Astrocyte of the hippocampus (primary cell): ENCODE measurements around the gene ZYX.
A peak's percentile ranks its signal among the peaks of the same experiment; 100 is the strongest.

Source experiments
- DNase-seq: peaks from one replicate; pipeline ENCODE4 v3.0.0; 2011; ENCODE audit warnings: low read depth, low spot score

ZYX gene

GRCh38 chr7:143362131-143363015, 18.8 kb upstream of the ZYX start, which contains the start of gene FAM131B:
TSS of gene FAM131B (minus strand) at chr7:143362713. CDS start at chr7:143362603, 110 bp downstream.
- peak; percentile 52 for DNase-seq

- no peak for DNase-seq
Observed at GRCh38 chr7:143363016-143363937, 17.9 kb upstream of the ZYX start.

GRCh38 chr7:143367972-143368371, 13.2 kb upstream of the ZYX start:
- peak; percentile 46 for DNase-seq

- DNase-seq = no peak
Observed at GRCh38 chr7:143368387-143368786, 12.8 kb upstream of the ZYX start.

GRCh38 chr7:143369678-143370651, 11.2 kb upstream of the ZYX start:
- DNase-seq = peak; percentile 58

- DNase-seq = no peak
Observed at GRCh38 chr7:143372070-143372469, 9.1 kb upstream of the ZYX start.

- no peak for DNase-seq
Observed at GRCh38 chr7:143373255-143373794, 7.8 kb upstream of the ZYX start.

- DNase-seq = no peak
Observed at GRCh38 chr7:143374561-143374960, 6.6 kb upstream of the ZYX start.

GRCh38 chr7:143375298-143376034, 5.7 kb upstream of the ZYX start:
- no peak for DNase-seq

GRCh38 chr7:143376396-143376795, 4.7 kb upstream of the ZYX start:
- DNase-seq = no peak

- no peak for DNase-seq
Observed at GRCh38 chr7:143379611-143380259, 1.4 kb upstream of the ZYX start.

- peak; percentile 95 for DNase-seq
Observed at GRCh38 chr7:143380260-143380645, 892 bp upstream of the ZYX start.

- peak; percentile 90 for DNase-seq
Observed at GRCh38 chr7:143381427-143382125, 431 bp downstream of the ZYX start.

- no peak for DNase-seq
Observed at GRCh38 chr7:143382126-143382790, 1.1 kb downstream of the ZYX start.

GRCh38 chr7:143382791-143383641, 1.9 kb downstream of the ZYX start:
- no peak for DNase-seq

GRCh38 chr7:143383642-143383957, 2.5 kb downstream of the ZYX start:
- no peak for DNase-seq

GRCh38 chr7:143384148-143384547, 3.0 kb downstream of the ZYX start:
- DNase-seq = peak; percentile 39
